GM18526 (cell line): Measurements from ENCODE around the gene DUS2.

Experiments
- POLR2A ChIP-seq: IDR thresholded peaks from 3 replicates; pipeline ENCODE4 v1.6.1; 2011; ENCODE audit not compliant: insufficient read length; ENCODE audit errors: extremely low read depth

DUS2 gene

GRCh38 chr16:68069511-68070248 lies 46.6 kb downstream of the DUS2 start:
- no peak for TF ChIP-seq POLR2A

GRCh38 chr16:68070249-68070730 lies 47.2 kb downstream of the DUS2 start:
- TF ChIP-seq POLR2A = no peak

GRCh38 chr16:68070806-68071517 lies 47.9 kb downstream of the DUS2 start:
- TF ChIP-seq POLR2A = no peak

- no peak for TF ChIP-seq POLR2A
Measured at GRCh38 chr16:68071518-68071901, 48.4 kb downstream of the DUS2 start.

- no peak for TF ChIP-seq POLR2A
Measured at GRCh38 chr16:68072038-68072695, 49.1 kb downstream of the DUS2 start.

- no peak for TF ChIP-seq POLR2A
Measured at GRCh38 chr16:68073902-68074760, 51.0 kb downstream of the DUS2 start.

GRCh38 chr16:68074850-68075555 lies 51.9 kb downstream of the DUS2 start:
- no peak for TF ChIP-seq POLR2A

- no peak for TF ChIP-seq POLR2A
Measured at GRCh38 chr16:68075980-68076379, 52.9 kb downstream of the DUS2 start.

GRCh38 chr16:68076560-68076959 lies 53.5 kb downstream of the DUS2 start:
- TF ChIP-seq POLR2A = no peak

GRCh38 chr16:68077866-68078700 lies 55.0 kb downstream of the DUS2 start:
- TF ChIP-seq POLR2A = no peak

- TF ChIP-seq POLR2A = no peak
Measured at GRCh38 chr16:68078701-68079375, 55.8 kb downstream of the DUS2 start.

GRCh38 chr16:68079376-68079625 lies 56.2 kb downstream of the DUS2 start:
- TF ChIP-seq POLR2A = no peak

GRCh38 chr16:68079626-68080344 lies 56.7 kb downstream of the DUS2 start:
- TF ChIP-seq POLR2A = peak; percentile 17
